Measurements from ENCODE around the gene MPND.

Gene MPND, protein sequence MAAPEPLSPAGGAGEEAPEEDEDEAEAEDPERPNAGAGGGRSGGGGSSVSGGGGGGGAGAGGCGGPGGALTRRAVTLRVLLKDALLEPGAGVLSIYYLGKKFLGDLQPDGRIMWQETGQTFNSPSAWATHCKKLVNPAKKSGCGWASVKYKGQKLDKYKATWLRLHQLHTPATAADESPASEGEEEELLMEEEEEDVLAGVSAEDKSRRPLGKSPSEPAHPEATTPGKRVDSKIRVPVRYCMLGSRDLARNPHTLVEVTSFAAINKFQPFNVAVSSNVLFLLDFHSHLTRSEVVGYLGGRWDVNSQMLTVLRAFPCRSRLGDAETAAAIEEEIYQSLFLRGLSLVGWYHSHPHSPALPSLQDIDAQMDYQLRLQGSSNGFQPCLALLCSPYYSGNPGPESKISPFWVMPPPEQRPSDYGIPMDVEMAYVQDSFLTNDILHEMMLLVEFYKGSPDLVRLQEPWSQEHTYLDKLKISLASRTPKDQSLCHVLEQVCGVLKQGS

DNA sequence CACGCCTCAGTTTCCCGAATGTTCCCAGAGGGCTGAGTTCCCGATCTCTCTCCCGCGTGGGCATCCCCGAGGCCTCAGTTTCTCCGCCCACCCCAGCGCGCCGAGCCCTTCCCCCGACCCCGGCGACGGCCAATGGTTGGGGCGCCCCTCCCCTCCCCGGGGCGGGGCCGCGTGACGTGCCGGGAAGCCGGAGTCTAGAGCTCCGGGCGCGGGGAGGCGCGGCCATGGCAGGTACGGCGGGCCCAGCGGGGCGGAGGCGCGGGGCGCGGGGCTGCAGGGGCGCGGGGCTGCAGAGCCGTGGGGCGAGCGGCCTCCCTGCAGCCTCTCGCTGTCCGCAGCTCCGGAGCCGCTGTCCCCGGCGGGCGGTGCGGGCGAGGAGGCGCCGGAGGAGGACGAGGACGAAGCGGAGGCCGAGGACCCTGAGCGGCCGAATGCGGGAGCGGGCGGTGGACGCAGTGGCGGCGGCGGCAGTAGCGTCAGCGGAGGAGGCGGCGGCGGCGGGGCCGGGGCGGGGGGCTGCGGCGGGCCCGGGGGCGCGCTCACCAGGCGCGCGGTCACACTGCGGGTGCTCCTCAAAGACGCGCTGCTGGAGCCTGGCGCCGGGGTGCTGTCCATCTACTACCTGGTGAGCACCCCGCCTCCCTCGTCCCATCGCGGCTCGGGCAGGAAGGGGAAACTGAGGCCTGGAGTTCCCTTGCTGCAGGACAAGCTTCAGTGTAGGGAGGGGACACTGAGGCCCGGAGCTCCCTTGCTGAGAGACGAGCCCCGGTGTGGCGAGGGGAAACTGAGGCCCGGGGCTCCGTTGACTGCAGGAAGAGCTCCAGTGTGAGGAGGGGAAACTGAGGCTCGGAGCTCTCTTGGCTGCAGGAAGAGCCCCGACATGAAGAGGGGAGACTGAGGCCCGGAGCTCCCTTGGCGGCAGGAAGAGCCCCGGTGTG, at the start of gene MPND:
MPND (plus strand) TSS at position 193 of the 938 bp plus-strand sequence; CDS start at position 225, 32 bp downstream.
- DNase-seq: peak; percentile 88 to 93 (median 91)

DNA sequence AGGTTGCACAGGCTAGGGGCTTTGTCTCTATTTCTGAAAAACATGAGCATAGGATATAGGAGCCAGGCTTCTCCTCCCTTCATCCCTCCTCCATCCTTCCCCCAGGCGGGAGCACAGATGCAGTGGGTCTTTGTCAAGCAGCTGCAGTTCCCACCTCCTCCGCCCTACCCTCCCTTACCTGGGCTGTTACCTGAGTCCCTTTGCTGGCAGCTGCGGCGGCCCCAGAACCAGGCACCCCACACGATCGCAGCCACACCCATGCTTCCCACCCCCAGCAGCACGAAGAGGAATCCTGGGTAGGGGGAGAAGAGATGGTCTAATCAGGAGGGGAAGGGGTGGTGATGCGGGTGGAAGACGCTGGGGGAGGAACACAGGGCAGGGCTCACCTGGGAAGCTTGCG, 49.0 kb upstream of the MPND start:
- DNase-seq: no peak

DNA sequence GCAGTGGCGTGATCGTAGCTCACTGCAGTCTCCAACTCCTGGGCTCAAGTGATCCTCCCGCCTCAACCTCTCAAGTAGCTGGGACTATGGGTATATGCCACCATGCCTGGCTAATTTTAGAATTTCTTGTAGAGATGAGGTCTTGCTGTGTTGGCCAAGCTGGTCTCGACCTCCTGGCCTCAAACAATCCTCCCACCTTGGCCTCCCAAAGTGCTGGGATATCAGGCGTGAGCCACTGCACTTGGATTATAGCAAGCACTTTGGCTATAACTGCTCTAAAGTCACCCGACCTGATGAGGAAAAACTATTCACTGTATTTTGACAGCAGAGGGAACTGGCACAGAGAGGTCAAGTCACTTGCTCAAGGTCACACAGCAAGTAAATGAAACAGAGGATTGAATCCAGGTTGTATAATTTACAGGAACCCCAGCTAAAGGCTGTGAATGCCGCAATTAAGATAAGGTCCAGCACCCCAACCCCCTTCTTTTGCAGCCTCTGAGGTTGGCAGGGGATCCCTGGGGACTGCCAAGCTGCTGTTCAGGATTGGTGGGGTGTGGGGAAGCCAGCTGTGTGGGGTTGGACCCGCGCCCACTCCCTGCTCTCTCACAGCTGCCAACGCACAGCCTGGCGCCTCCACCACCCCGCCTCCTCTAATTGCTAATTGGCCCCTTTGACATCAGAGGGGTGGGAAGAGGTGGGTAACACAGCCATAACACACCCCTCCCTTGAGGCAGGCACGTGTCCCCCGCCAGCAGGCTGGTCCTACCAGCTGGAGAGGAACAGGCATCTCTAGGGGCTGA, 47.2 kb upstream of the MPND start:
- no peak for DNase-seq

DNA sequence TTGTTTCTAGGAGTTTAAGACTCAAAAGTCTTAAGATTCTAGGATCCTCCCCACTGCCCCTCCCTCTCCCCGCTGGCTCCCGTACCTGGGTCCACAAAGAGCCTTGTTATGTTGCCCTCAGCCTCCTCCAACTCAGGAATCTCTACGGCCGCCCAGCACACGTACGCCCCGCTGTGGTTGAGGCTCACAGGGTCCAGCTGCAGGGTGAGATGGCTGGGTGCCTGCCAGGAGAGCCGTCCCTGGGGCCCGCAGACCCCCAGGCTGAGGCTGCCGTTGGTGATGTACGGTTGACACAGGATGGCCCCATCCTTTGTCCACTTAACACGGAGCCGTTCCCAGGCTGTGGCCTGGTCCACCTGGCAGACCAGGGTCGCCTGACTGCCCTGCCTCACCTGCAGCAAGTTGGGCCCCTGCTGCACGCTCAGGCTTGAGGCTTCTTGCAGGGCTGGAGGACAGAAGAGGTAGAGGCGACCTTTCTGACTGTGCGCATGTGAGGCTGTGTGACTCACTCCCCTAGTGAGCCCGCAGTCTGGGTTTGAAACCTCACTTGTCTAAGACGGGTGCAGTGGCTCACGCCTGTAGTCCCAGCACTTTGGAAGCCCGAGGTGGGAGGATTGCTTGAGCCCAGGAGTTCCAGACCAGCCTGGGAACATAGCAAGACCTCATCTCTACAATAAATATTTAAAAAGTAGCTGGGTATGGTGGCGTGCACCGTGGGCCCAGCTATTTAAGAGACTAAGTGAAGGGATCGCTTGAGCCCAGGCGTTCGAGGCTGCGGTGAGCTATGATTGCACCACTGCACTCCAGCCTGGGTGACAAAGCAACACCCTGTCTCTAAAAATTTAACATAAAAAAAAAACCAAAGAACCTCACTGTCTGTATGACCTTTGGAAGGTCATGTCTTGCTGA, 45.2 kb upstream of the MPND start:
- no peak for DNase-seq

DNA sequence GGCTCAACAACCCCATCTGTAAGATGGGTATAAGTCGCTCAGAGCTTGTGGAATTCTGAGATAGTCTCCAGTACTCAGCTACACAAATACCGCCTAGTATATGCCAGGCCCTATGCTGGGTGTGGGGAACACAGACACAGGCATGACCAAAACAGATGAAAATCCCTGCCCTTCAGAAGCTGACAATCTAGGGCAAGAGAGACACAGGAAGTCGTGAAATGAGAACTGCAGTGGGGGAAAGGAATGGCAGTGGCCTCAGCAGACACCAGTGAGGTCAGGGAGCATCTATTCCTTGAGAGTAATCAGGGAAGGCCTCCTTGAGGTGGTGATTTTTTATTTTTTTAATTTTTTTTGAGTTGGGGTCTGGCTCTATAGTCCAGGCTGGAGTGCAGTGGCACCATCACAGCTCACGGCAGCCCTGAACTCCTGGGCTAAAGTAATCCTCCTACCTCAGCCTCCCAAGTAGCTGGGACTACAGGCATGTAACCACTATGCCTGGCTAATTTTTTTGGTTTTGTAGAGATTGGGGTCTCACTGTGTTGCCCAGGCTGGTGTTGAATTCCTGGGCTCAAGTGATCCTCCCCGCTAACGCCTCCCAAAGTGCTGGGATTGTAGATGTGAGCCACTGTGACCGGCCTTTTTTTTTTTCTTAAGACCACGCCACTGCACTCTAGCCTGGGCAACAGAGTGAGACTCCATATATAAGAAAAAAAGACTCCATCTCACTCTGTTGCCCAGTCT, 44.4 kb upstream of the MPND start:
- DNase-seq: no peak

DNA sequence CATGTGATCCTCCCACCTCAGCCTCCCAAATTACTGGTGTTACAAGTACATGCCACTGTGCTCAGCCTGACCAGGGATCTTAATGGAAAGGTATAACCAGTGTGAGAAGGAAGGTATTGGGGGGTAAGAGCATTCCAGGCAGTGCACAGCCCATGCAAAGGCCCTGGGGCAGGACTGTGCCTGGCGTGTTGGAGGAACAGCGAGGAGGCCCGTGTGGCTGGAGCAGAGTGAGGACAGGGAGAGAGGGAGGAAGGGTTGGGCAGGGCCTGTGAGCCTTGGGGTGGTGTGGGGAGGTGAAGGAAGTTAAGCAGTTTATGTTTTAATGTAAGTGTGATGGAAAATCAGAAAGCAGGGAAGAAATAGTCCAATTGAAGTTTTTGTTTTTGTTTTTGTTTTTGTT, 42.8 kb upstream of the MPND start:
- DNase-seq: no peak

DNA sequence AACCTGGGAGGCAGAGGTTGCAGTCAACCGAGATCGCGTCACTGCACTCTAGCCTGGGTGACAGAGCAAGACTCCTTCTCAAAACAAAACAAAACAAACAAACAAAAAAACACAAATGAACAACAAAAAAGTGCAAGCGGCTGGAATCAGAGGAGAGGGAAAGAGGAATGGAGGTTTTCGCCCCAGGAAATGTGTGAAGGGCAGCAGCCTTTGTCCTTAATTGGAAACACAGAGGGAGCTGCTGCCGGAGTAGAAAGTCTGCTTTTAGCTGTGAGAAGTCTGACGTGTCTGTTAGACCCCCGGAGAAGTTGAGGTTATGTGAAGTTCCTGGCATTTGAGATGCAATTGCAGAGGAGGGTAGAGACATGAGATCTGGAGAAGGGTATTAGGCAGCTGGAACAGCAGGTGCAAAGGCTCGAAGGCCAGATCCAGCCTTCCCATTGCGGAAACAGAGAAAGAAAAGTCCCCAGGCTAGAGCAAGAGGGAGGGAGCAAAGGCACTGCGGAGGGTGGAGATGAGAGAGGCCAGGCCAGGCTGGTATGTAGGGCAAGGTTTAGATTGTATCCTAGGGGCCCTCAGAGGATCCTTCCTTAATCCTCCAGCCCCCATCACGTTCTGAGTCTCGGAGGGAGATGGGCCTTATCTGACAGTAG, 41.6 kb upstream of the MPND start:
- no peak for DNase-seq

DNA sequence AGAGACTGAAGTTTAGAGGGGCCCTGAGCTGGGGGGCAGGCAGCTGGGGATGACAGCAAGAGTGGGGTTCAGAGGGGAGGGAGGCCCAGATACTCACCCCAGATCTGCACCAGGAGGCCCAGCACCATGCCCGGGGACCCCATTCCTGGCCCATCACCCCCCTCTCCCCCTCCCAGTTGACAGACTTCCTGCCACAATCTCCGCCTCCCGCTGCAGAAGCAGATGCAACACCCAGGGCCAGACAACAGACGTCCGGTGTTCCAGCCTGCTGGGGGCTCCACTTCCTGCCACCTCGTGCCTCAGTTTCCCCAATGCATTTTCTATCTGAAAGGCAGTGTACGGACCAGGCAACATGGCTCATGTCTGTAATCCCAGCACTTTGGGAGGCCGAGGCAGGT, 41.1 kb upstream of the MPND start, which contains the start of gene TMIGD2:
TMIGD2 (minus strand) TSS at position 147 of the 398 bp plus-strand sequence; CDS start at position 143, 4 bp downstream.
- no peak for DNase-seq

DNA sequence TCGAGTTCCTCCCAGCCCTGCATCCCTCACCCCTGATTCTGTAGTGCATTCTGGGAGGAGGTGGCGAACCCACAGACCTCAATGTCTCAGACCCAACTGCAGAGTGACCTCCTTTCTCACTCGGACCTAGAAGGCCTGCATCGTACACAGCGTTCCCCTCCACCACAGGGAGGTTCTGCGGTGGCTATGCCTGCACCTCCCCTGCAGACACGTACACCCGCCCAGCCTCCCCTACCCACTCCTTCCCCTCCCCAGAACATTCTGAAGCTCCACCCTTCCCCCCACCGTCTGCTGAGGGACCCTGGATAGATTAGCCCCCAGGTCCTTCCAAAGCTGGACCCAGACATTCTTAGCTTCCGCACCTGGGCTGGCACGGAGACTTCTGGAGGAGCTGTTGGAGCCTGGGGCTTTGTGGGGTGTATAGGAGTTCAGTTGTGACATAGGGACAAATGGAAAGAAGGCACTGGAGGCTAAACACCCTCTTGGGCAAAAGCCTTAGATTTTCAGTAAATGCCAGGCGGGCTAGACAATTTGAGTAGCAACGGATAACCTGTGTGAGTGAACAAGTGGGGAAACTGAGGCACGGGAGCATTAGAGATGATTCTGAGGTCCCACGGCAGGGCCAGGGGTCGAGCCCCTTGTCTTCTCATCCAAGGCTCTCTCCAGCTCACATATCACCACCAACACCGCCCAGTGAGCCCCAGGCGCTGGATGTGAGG, 39.4 kb upstream of the MPND start:
- DNase-seq: no peak

DNA sequence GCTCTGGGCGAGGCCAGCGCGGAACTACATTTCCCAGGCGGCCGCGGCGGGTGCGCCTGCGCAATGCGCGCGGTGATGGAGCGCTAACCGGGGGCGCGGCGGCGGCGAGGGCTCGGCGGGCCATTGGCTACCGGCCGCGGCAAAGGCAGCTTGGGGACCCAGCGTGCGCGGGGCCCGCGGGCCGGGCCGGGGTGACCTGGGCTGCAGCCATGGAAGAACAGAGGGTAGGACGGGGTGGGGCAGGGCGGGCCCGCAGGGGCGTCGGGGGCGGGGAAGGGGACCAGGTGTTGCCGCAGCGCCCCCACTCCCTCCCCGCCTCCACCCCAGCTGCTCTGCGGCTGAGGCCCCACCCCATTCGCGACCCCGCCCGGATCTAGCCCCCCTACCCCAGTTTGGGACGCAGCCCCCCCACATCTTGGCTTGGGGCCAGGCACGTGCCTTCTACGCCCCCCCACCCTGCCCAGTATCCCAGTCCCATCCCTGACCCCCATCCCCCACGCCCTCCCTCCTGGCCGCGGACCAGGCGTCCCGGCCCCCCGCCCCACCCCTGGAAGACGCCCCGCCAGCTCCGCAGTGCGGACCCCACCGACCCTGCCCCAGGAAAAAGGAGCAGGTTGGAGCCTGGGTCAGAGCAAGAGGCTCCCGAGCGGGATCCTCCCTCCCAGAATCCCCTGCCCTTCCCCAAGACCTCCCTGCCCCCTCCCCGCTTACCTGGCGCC, 38.7 kb upstream of the MPND start, which contains the start of gene FSD1:
FSD1 (plus strand) TSS at position 61 of the 719 bp plus-strand sequence; CDS start at position 210, 149 bp downstream.
- DNase-seq: peak; percentile 40 to 52 (median 42)

DNA sequence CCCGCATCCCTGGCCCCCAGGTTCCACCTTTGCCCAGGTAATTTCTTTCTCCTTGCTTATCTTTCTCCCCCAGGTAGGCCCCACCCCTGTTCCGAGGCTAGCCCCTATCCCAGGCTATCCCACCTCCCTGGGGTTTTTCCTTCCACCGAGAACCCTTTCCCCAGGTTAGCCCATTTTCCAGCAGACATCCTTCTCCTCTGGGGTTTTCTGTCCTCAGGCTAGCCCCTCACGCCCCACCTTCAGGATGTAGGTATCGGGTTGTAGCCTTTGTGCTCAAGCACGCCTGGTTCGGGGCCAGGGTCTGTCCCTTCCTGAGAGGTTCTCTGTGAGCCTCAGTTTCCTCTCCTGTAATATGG, 38.1 kb upstream of the MPND start:
- DNase-seq: no peak

DNA sequence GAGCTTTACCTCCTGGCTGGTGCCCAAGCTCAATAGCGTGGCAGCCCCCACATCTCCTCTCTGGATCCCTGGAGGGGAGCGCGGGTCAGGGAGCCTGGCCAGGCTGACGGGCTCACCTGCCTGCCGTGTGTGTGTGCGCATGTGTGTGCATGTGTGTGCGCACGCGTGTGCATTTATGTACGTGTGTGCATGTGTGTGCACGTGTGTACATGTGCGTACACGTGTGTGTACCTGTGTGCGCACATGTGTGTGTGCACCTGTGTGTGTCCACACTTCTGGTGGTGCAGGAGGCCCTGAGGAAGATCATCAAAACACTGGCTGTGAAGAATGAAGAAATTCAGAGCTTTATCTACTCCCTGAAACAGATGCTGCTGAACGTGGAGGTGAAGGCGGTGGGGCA, 37.7 kb upstream of the MPND start:
- no peak for DNase-seq

DNA sequence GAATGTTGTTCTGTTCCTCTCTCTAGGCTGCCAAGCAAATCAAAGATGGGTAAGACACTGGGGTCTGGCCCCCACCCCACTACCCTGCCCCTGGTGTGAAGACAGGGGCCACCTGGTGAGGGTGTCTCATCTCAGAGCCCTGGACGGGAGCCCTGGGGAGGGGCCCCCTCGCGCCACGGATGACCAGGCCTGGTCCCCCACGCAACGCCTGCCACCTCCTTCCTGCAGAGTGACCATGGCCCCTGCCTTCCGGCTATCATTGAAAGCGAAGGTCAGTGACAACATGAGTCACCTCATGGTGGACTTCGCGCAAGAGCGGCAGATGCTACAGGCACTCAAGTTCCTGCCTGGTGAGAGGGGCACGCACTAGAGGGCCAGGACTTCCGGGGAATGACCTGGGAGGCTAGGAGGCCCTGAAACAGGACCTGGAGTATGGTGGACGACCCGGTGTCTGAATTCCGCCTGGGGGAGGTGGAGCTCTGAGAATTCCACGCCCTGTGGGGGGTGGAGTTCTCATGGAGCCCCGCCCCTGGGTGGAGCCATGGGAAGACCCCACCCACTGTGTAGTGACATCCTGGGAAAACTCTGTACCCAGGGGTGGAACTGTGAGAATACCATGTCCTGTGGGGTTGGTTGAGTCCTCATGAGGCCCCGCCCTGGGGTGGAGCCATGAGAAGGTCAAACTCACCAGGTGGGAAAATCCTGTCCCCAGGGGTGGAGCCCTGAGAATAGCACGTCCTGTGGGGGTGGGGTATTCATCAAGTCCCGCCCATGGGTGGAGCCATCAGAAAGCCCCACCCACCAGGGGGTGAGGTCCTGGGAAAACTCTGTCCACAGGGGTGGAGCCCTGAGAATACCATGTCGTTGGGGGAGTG, 32.9 kb upstream of the MPND start:
- no peak for DNase-seq

DNA sequence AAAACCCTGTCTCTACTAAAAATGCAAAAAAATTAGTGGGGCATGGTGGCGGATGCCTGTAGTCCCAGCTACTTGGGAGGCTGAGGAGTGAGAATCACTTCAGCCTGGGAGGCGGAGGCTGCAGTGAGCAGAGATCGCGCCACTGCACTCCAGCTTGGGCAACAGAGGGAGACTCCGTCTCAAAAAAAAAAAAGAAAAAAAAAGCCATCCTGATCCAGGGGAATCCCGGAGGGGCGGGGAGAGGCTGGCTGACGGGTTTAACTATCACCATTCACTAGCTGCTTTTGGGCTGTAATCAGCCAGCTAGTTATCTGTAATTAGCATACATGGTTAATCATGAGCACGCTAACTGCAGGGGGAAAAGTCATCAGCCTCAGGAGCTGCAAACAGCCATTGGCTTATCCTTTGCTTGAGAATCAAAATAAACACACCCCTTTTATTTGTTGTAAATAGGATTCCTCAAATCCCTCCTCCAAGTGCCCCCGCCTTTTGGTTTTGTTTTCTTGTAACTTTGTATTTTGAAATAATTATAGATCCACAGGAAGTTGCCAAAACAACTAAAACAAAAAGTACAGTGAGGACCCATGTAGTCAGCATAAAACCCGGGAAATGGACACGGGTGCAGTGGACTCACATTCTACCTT, 29.4 kb upstream of the MPND start:
- no peak for DNase-seq

DNA sequence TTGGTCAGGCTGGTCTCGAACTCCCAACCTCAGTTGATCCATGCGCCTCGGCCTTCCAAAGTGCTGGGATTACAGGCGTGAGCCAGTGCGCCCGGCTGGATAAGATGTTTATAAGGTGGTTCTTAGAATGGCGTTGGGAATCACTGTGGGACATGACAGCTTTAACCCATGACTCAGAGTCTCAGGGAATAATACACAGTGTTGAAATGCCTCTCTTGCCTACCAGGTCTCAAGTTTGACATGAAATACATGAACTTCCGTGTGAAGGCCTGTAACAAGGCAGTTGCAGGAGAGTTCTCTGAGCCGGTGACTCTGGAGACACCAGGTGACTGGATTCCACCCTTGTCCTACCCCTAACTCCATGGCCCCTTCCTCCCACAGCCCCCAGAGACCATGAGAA, 26.4 kb upstream of the MPND start:
- DNase-seq: no peak

DNA sequence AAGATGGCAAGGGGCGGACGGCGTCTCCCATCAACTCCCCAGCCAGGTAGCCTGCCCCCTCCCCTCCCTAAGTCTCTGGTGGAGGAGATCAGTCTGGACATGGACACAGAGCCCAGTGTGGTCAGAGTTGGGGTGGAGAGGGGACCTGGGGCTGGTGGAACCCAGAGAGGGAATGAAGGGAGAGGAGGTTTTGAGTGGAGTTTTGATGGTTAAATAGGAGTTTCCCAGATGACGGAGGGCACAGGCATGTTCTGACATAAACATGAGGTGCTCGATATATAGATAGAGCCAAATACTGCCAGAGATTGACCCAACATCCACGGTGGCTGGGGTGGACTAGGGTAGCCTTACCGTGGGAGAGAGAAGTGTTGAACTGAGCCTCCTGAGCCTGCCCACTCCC, 24.9 kb upstream of the MPND start:
- no peak for DNase-seq

DNA sequence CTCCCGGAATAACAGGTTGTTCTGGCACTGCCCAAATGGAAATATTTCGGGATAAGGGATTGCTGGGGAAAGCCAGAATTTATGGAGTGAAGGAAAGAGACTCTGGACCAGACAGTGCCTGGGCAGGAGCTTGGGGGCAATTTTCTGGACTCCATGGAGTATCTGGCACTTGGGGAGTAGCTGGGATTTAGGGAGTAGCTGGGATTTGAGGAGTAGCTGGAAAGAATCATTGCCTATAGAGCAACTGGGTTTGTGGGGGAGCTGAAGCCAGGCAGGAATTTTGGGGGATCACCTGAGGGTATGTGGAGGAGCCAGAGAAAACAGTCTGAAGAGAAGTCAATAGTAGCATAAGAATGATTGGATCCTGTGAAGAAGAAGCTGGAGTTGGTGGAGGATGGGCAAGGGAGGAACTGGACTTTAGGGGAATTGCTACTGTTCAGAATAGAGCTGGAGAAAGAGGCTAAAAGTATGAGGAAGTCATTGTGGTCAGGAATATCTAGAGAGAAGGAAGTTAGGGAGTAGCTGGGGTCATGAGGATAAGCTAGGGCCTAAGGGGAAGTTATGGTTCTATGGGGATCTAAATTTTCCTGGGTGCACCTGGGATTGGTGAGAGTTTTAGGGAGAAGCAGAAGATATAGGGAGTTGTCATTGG, 24.2 kb upstream of the MPND start:
- DNase-seq: no peak
